ENCODE data around the gene LONP2. TPM values are rescaled to one million over a fixed set of nuclear protein-coding genes. Genes with fewer than 3 reads are reported as not detected.
A peak's percentile ranks its signal among the peaks of the same experiment; 100 is the strongest.

LONP2 gene
- total RNA-seq, 2 donors from 2014 or later: 44.2 to 59.1 TPM

DNA sequence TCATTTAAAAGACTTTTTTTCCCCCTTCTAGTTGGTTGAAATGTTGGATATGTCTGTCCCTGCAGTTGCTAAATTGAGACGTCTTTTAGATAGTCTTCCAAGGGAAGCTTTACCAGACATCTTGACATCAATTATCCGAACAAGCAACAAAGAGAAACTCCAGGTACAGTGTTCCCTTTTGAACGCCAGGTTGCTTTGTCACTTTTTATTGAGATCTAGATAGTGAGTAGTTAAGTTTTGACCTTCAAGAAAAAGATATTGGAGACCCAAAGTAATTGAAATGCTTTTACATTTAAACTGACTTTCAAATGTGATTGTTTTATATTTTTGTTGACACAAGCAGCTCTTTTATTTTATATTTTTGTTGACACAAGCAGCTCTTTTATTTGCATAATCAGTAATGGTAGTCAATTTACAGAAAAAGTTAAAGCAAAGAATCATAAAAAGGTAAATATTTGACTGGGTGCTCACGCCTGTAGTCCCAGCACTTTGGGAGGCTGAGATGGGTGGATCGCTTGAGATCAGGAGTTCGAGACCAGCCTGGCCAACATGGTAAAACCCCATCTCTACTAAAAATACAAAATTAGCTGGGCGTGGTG is 12.6 kb downstream of the LONP2 start:
- intact Hi-C loops (cut with DNase I): no loop called here
- Histone ChIP-seq H3K27ac (no peak overlapping the region), H3K4me1 (peaks cover 20% of the 10 kb centered on the region), H3K27me3 (no peaks in the 10 kb centered on the region), H3K36me3 (replicated peaks in 1 of 2; ENCODE audit: insufficient read depth in 1 of 2, low read depth in 2 of 2) (peaks cover 0 to 15% of the 10 kb centered on the region in 2 donors), H3K9me3 (no peaks in the 10 kb centered on the region), H3K4me3 (no peak overlapping the region)
- no peak for DNase-seq
- ATAC-seq: no peak
- TF ChIP-seq POLR2A (IDR thresholded peaks at IDR 0.05): no peak
- TF ChIP-seq, protein P1, sequence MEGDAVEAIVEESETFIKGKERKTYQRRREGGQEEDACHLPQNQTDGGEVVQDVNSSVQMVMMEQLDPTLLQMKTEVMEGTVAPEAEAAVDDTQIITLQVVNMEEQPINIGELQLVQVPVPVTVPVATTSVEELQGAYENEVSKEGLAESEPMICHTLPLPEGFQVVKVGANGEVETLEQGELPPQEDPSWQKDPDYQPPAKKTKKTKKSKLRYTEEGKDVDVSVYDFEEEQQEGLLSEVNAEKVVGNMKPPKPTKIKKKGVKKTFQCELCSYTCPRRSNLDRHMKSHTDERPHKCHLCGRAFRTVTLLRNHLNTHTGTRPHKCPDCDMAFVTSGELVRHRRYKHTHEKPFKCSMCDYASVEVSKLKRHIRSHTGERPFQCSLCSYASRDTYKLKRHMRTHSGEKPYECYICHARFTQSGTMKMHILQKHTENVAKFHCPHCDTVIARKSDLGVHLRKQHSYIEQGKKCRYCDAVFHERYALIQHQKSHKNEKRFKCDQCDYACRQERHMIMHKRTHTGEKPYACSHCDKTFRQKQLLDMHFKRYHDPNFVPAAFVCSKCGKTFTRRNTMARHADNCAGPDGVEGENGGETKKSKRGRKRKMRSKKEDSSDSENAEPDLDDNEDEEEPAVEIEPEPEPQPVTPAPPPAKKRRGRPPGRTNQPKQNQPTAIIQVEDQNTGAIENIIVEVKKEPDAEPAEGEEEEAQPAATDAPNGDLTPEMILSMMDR (IDR thresholded peaks at IDR 0.05): no peak
- WGBS, 2 donors: 75 to 77% methylated on average over 7 of the region's 7 CpGs

DNA sequence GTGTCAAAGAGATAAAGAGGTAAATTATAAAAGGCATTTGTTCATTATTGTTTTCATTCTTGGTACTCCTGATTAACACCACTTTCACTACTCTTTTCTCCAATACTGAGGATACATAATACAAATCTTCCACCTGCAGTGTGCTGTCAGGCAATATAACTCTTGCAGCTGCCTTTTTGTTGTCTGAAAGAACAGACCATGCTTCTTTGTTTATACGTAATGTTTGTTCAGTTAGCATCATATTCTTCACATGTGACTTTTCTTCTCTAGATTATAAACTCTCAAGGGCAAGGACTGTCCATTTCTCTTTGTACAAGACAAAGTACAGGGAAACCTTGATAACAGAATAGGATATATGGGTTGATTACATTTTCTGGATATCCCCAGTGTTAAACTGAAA is 17.5 kb downstream of the LONP2 start:
- TF ChIP-seq, protein P1 (IDR thresholded peaks at IDR 0.05): no peak
- no peak for TF ChIP-seq POLR2A (IDR thresholded peaks at IDR 0.05)
- Histone ChIP-seq H3K4me1 (peaks cover 2% of the 10 kb centered on the region), H3K27me3 (no peaks in the 10 kb centered on the region), H3K27ac (no peak overlapping the region), H3K9me3 (no peaks in the 10 kb centered on the region), H3K4me3 (no peak overlapping the region), H3K36me3 (replicated peaks in 1 of 2; ENCODE audit: insufficient read depth in 1 of 2, low read depth in 2 of 2) (peaks cover 0 to 28% of the 10 kb centered on the region in 2 donors)
- ATAC-seq (no peak), DNase-seq (no peak)
- intact Hi-C loops (cut with DNase I): no loop called here
- WGBS, 2 donors: 92 to 100% methylated on average over 1 of the region's 1 CpG

DNA sequence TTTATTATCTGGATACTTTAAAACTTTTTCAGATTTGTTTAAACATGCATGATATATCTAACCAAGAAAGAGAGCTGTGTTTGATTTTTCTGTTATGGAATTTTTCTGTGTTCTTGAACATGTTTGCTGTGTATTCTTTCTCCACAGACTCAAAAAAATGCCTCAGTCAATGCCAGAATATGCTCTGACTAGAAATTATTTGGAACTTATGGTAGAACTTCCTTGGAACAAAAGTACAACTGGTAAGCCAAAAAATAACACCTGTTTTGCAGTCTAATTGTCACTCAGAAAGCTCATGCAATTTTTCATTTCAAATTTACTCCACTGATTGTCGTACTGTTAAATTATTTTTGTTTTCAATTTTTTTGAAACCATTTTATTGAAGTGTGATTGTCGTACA is 18.5 kb downstream of the LONP2 start:
- Histone ChIP-seq H3K36me3 (replicated peaks in 1 of 2; ENCODE audit: insufficient read depth in 1 of 2, low read depth in 2 of 2) (peaks cover 0 to 28% of the 10 kb centered on the region in 2 donors), H3K4me3 (no peak overlapping the region), H3K27me3 (no peaks in the 10 kb centered on the region), H3K27ac (no peak overlapping the region), H3K9me3 (peaks cover 0 to 3% (median 0%) of the 10 kb centered on the region in 3 donors), H3K4me1 (no peaks in the 10 kb centered on the region)
- ATAC-seq (no peak), DNase-seq (no peak)
- WGBS, 2 donors: 96 to 99% methylated on average over 2 of the region's 2 CpGs
- intact Hi-C loops (cut with DNase I): no loop called here
- TF ChIP-seq, protein P1 (IDR thresholded peaks at IDR 0.05): no peak
- no peak for TF ChIP-seq POLR2A (IDR thresholded peaks at IDR 0.05)

DNA sequence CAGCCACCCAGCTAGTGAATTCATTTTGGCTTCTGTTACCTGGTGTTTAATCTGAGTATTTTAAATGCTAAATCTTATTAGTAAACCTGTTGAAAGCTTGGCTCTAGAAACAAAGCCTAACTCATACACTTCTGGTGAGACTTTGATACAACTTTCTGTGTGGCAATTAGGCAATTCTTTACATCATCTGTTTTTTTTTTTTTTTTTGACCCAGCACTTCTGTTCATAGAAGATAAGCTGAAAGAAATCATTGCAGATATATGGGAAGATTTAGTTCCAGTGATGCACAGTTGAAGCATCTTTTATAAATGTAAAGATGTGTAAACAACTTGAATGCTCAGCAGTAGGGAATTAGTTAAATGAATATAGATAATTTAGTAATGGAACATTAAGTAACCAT is 24.9 kb downstream of the LONP2 start:
- TF ChIP-seq, protein P1 (IDR thresholded peaks at IDR 0.05): no peak
- no peak for TF ChIP-seq POLR2A (IDR thresholded peaks at IDR 0.05)
- ATAC-seq (no peak), DNase-seq (no peak)
- intact Hi-C loops (cut with DNase I): no loop called here
- no peaks in the 10 kb centered on the region for H3K27me3 ChIP-seq
- H3K4me1 ChIP-seq: peaks cover 8% of the 10 kb centered on the region
- H3K4me3 ChIP-seq: no peak overlapping the region
- H3K27ac ChIP-seq: no peak overlapping the region
- H3K9me3 ChIP-seq: peaks cover 0 to 7% (median 0%) of the 10 kb centered on the region in 3 donors
- H3K36me3 ChIP-seq (replicated peaks in 1 of 2; ENCODE audit: insufficient read depth in 1 of 2, low read depth in 2 of 2): peaks cover 0 to 14% of the 10 kb centered on the region in 2 donors

DNA sequence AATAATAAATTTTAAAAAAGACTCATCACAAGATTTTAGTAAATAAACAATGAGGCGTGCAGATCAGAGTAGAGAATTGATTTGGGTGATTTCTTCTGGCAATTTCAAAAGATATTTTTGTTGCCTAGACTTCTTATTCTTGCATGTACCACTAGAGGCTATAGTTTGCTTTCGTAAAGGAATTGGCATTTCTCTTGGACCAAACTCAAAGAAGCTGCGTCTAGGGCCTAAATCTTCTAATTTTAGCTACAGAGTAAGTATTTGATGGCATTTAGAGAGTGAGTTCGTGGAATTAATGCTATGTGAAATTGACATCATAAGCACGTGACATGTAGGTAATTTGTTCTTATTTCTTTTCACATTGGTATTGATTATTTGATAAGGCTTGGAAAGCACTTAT is 27.6 kb downstream of the LONP2 start:
- intact Hi-C loops (cut with DNase I): no loop called here
- WGBS, 2 donors: 44 to 45% methylated on average over 5 of the region's 5 CpGs
- Histone ChIP-seq H3K36me3 (replicated peaks in 1 of 2; ENCODE audit: insufficient read depth in 1 of 2, low read depth in 2 of 2) (peaks cover 0 to 10% of the 10 kb centered on the region in 2 donors), H3K4me1 (peaks cover 25% of the 10 kb centered on the region), H3K27me3 (no peaks in the 10 kb centered on the region), H3K27ac (no peak overlapping the region), H3K4me3 (no peak overlapping the region), H3K9me3 (peaks cover 0 to 7% (median 0%) of the 10 kb centered on the region in 3 donors)
- DNase-seq (no peak), ATAC-seq (no peak)
- TF ChIP-seq POLR2A (IDR thresholded peaks at IDR 0.05): no peak
- TF ChIP-seq, protein P1 (IDR thresholded peaks at IDR 0.05): peak in 1 of 7 experiments; percentile 35

Data from body of pancreas (tissue), 4 donors.